HG02981 (cell line): ENCODE data around the gene VPS54.

ENCODE experiments used
- ATAC-seq: cut with Tn5 transposase; IDR thresholded peaks from one replicate; pipeline ENCODE4 v1.9.1; 2021; ENCODE audit warnings: mild to moderate bottlenecking, moderate library complexity; ENCODE audit not compliant: unreplicated experiment

VPS54 gene

GRCh38 chr2:63846487-63846886 lies 172.7 kb downstream of the VPS54 start:
- ATAC-seq, result no peak

GRCh38 chr2:63845866-63846265 lies 173.4 kb downstream of the VPS54 start:
- no peak for ATAC-seq

- ATAC-seq, result no peak
These were observed 174.6 kb downstream of the VPS54 start for GRCh38 chr2:63844616-63845015.

GRCh38 chr2:63843791-63844190 lies 175.4 kb downstream of the VPS54 start:
- ATAC-seq, result no peak

- ATAC-seq, result no peak
These were observed 176.1 kb downstream of the VPS54 start for GRCh38 chr2:63843093-63843492.

- ATAC-seq, result no peak
These were observed 176.8 kb downstream of the VPS54 start for GRCh38 chr2:63842149-63843061.
